Heart right ventricle (tissue), 16 donors: Measurements from ENCODE around the gene ZBTB49. TPM values are rescaled to one million over a fixed set of nuclear protein-coding genes. Genes with fewer than 3 reads are reported as not detected.

Experiments
- ATAC-seq, 8 donors: fragments of 200-7000 bp; cut with Tn5 transposase; one replicate each; pipeline ENCODE4 v1.9.1; 2020; ENCODE audit warnings: mild to moderate bottlenecking in 8 of 8, moderate library complexity in 8 of 8, moderate number of reproducible peaks in 1 of 8
- DNase-seq, 2 donors: peaks; one replicate each; pipeline ENCODE4 v3.0.0-alpha.2; 2020
- H3K27ac ChIP-seq, 10 donors: fragments of 200-600 bp; sonication (generic) in 2 of 10; one replicate each; pipeline versions ENCODE4 v1.5.0 to v1.8.0; 2020 to 2022; ENCODE audit warnings: mild to moderate bottlenecking in 3 of 10
- H3K27me3 ChIP-seq, 7 donors: fragments of 200-600 bp; one replicate each; pipeline ENCODE4 v1.8.0; 2021 to 2022; ENCODE audit warnings: mild to moderate bottlenecking in 2 of 7
- H3K36me3 ChIP-seq, 9 donors: fragments of 200-600 bp; sonication (generic) in 1 of 9; one replicate each; pipeline versions ENCODE4 v1.5.0 to v1.8.0; 2020 to 2022; ENCODE audit warnings: mild to moderate bottlenecking in 2 of 9
- H3K4me1 ChIP-seq, 9 donors: fragments of 200-600 bp; sonication (generic) in 1 of 9; one replicate each; pipeline versions ENCODE4 v1.5.0 to v1.8.0; 2020 to 2022; ENCODE audit warnings: mild to moderate bottlenecking in 4 of 9
- H3K4me3 ChIP-seq, 10 donors: fragments of 200-600 bp; sonication (generic) in 2 of 10; one replicate each; pipeline versions ENCODE4 v1.5.0 to v1.8.0; 2020 to 2022; ENCODE audit warnings: mild to moderate bottlenecking in 7 of 10, moderate library complexity in 2 of 10
- H3K9me3 ChIP-seq, 11 donors: fragments of 200-600 bp in 10 of 11; sonication (generic) in 2 of 11; one replicate each; pipeline versions ENCODE4 v1.5.0 to v1.8.0; 2013 to 2022; ENCODE audit warnings: mild to moderate bottlenecking in 2 of 11, control low read depth in 1 of 11, moderate library complexity in 1 of 11
- CTCF ChIP-seq, 9 donors: fragments of 200-600 bp; sonication (generic) in 2 of 9; IDR thresholded peaks; one replicate each; pipeline versions ENCODE4 v1.5.0 to v1.8.0; 2021 to 2022; ENCODE audit warnings: antibody characterized with exemption in 9 of 9, mild to moderate bottlenecking in 5 of 9, moderate library complexity in 1 of 9
- WGBS, 2 donors: extraction: QIAGEN DNeasy Blood & Tissue Kit; methylation state at CpG; one replicate each; pipeline ENCODE4 v1.1.7; 2013; ENCODE audit warnings: inconsistent platforms in 1 of 2; 5-methylcytosine and 5-hydroxymethylcytosine counted together
- intact Hi-C, 10 donors: fragments of 100-400 bp; cut with DNase I; formaldehyde crosslinking; loops; one replicate each; pipeline versions ENCODE4 v1.11.1 to v1.14.2; 2022
- polyA plus RNA-seq, 2 donors: library from polyadenylated mRNA; stranded (reverse); fragments of 200-250 nt; gene quantifications; one replicate each; pipeline ENCODE4 v1.2.3, GENCODE V29; 2013
- total RNA-seq, 10 donors: library from RNA; stranded (reverse); fragmentation: NEBNext Ultra II Directional in 3 of 10; extraction: Animal tissue kit (Norgen Biotek cat#: 25700) in 3 of 10; gene quantifications; one replicate each; pipeline versions ENCODE4 v1.2.1 to v1.2.4, GENCODE V29; 2021 to 2023
- donor health status: Arrhythmogenic right ventricular cardiomyopathy.
- donor health status: ischemic (EF 13 %, LVEDD 7.1; RV severe dilation, severe dysfunction).
- donor health status: healthy with polysubstance abuse.
- donor health status: DM: no; HTN: yes; CAD: no.
- donor health status: DM: no; HTN: no; CAD: no.
- donor health status: ischemic (EF 25% LVEDD 6.9; RV normal size, moderate dysfunction).
- donor health status: ischemic (EF 25% LVEDD 5.7; RV mildly dilated, moderate dysfunction).
- donor health status: healthy.
- donor health status: DM: yes; HTN: yes; CAD: no.
- donor health status: Ischemic cardiomyopathy.
- donor health status: ischemic (EF 35%, LVEDD 5.7; RV mildly dilated, moderate dysfunction).
- donor health status: nonischemic (EF 11% LVEDD 7.7; RV severe dilation, severe dysfunction).
- donor health status: DM: yes; HTN: yes; CAD: no.
- donor health status: PGD.
- donor health status: ischemic (EF 29% LVEDD 5.4; RV normal size, mild dysfunction).
- donor health status: nonischemic (EF 23%, LVEDD 6.1; RV moderate dilation, normal function).

ZBTB49 gene
- total and polyA plus RNA-seq, 12 donors: 2.1 to 6.0 (median 4.3) TPM

GRCh38 chr4:4288098-4288497 is 2.0 kb upstream of the ZBTB49 start:
- Histone ChIP-seq H3K36me3 (peaks cover 0 to 43% (median under 1%) of the 10 kb centered on the region in 9 donors), H3K27ac (no peak overlapping the region), H3K27me3 (no peaks in the 10 kb centered on the region), H3K4me1 (peaks cover 9 to 52% (median 35%) of the 10 kb centered on the region in 9 donors), H3K4me3 (no peak overlapping the region), H3K9me3 (no peaks in the 10 kb centered on the region)
- intact Hi-C loops: loop anchor here in 2 of 10 donors (5.0 kb wide), 1 partner anchor 36 kb away; no protein-coding TSS in a partner anchor
- TF ChIP-seq CTCF (IDR thresholded peaks at IDR 0.05): no peak
- ATAC-seq (no peak), DNase-seq (no peak)

GRCh38 chr4:4289055-4289454 is 996 bp upstream of the ZBTB49 start:
- Histone ChIP-seq H3K27ac (peak overlapping the region in 4 of 10 donors; percentile 82 to 91 (median 90)), H3K4me1 (peaks cover 9 to 52% (median 35%) of the 10 kb centered on the region in 9 donors), H3K9me3 (no peaks in the 10 kb centered on the region), H3K27me3 (no peaks in the 10 kb centered on the region), H3K36me3 (peaks cover 0 to 35% (median 0%) of the 10 kb centered on the region in 9 donors), H3K4me3 (peak overlapping the region; percentile 57 to 99 (median 90))
- intact Hi-C loops: loop anchor here in 2 of 10 donors (5.0 kb wide), 1 partner anchor 37 kb away; no protein-coding TSS in a partner anchor
- no peak for ATAC-seq
- no peak for DNase-seq
- 38 to 45% methylated on average over 3 of the region's 3 CpGs for WGBS, 2 donors
- no peak for TF ChIP-seq CTCF (IDR thresholded peaks at IDR 0.05)

- DNase-seq (no peak), ATAC-seq (peak in 5 of 8 donors; percentile 3 to 18 (median 4))
- intact Hi-C loops: loop anchor here in 2 of 10 donors (5.0 kb wide), 1 partner anchor 37 kb away; no protein-coding TSS in a partner anchor
- WGBS, 2 donors: 0 to 1% methylated on average over 10 of the region's 10 CpGs
- H3K27ac ChIP-seq: peak overlapping the region in 9 of 10 donors; percentile 79 to 91 (median 86)
- H3K4me3 ChIP-seq: peak overlapping the region; percentile 57 to 99 (median 90)
- peaks cover 0 to 29% (median 0%) of the 10 kb centered on the region in 9 donors for H3K36me3 ChIP-seq
- TF ChIP-seq CTCF (IDR thresholded peaks at IDR 0.05): no peak
- H3K4me1 ChIP-seq: peaks cover 9 to 52% (median 32%) of the 10 kb centered on the region in 9 donors
- no peaks in the 10 kb centered on the region for H3K9me3 ChIP-seq
- H3K27me3 ChIP-seq: no peaks in the 10 kb centered on the region
Measured at GRCh38 chr4:4289597-4289940, 482 bp upstream of the ZBTB49 start.

GRCh38 chr4:4293279-4293678 is 3.2 kb downstream of the ZBTB49 start:
- H3K27ac ChIP-seq: no peak overlapping the region
- ATAC-seq (no peak), DNase-seq (no peak)
- 92 to 95% methylated on average over 3 of the region's 3 CpGs for WGBS, 2 donors
- H3K4me3 ChIP-seq: no peak overlapping the region
- intact Hi-C loops: loop anchor here in 1 of 10 donors (5.0 kb wide), 1 partner anchor 41 kb away; no protein-coding TSS in a partner anchor
- peaks cover 4 to 45% (median 25%) of the 10 kb centered on the region in 9 donors for H3K4me1 ChIP-seq
- TF ChIP-seq CTCF (IDR thresholded peaks at IDR 0.05): no peak
- H3K9me3 ChIP-seq: no peaks in the 10 kb centered on the region
- H3K27me3 ChIP-seq: no peaks in the 10 kb centered on the region
- H3K36me3 ChIP-seq: peaks cover 0 to 15% (median 0%) of the 10 kb centered on the region in 9 donors
